Measurements from ENCODE around the gene RMND5B. TPM values are rescaled to one million over a fixed set of nuclear protein-coding genes. Genes with fewer than 3 reads are reported as not detected.

RMND5B gene
- total RNA-seq, 1 donor from 2014 or later, result 51.3 TPM

DNA sequence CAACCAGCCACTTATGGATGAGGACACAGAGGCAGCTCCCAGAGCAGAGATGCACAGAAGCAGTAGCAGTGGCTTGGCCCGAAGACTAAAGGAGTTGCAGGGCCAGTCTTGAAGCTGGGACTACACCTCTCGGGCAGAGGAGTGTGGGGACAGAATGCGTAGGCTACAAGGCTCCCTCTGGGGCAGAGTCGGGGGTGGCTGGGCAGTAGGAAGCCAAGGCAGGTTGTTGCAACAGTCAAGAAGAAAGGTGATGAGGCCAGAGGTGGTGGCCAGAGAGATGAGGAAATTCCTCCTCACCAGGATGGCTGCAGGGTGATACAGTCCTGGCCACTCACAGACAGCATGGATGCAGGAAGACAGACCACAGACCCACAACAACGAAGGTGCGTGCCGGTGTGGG lies 22.4 kb upstream of the RMND5B start:
- peaks cover 13% of the 10 kb centered on the region for H3K27me3 Mint-ChIP-seq (ENCODE audit: unreplicated experiment)
- DNase-seq, result no peak
- H3K36me3 Mint-ChIP-seq (ENCODE audit: unreplicated experiment), result no peaks in the 10 kb centered on the region
- H3K9me3 Mint-ChIP-seq (ENCODE audit: unreplicated experiment), result peaks cover 7% of the 10 kb centered on the region
- peaks cover 5% of the 10 kb centered on the region for H3K4me1 Mint-ChIP-seq (ENCODE audit: low read depth, unreplicated experiment)
- no peak overlapping the region for H3K4me3 Mint-ChIP-seq (ENCODE audit: unreplicated experiment)
- TF ChIP-seq, protein P1, sequence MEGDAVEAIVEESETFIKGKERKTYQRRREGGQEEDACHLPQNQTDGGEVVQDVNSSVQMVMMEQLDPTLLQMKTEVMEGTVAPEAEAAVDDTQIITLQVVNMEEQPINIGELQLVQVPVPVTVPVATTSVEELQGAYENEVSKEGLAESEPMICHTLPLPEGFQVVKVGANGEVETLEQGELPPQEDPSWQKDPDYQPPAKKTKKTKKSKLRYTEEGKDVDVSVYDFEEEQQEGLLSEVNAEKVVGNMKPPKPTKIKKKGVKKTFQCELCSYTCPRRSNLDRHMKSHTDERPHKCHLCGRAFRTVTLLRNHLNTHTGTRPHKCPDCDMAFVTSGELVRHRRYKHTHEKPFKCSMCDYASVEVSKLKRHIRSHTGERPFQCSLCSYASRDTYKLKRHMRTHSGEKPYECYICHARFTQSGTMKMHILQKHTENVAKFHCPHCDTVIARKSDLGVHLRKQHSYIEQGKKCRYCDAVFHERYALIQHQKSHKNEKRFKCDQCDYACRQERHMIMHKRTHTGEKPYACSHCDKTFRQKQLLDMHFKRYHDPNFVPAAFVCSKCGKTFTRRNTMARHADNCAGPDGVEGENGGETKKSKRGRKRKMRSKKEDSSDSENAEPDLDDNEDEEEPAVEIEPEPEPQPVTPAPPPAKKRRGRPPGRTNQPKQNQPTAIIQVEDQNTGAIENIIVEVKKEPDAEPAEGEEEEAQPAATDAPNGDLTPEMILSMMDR (IDR thresholded peaks at IDR 0.05; ENCODE audit: partially characterized antibody, unreplicated experiment), result no peak
- no peak overlapping the region for H3K27ac Mint-ChIP-seq (ENCODE audit: unreplicated experiment)

DNA sequence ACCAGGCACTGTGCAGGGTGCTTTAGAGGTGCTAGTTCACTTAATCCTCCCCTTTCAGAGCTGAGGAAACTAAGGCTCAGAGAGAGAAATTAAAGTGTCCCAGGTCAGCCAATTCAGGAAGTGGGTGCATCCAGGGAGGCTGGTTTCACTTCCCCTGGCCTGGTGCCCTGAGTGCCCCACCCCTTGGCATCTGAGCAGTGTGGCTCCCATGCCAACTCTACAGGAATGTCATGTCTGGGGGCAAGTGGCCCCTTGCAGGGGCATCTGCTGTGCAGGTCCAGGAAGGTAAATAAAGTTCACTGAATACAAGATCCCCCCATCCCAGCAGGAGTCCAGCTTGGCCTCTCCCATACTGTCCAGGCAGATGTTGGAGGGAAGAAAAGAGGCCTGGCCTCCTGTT lies 21.8 kb upstream of the RMND5B start:
- H3K9me3 Mint-ChIP-seq (ENCODE audit: unreplicated experiment), result peaks cover 7% of the 10 kb centered on the region
- peaks cover 13% of the 10 kb centered on the region for H3K27me3 Mint-ChIP-seq (ENCODE audit: unreplicated experiment)
- DNase-seq, result no peak
- TF ChIP-seq, protein P1 (IDR thresholded peaks at IDR 0.05; ENCODE audit: partially characterized antibody, unreplicated experiment), result no peak
- no peaks in the 10 kb centered on the region for H3K36me3 Mint-ChIP-seq (ENCODE audit: unreplicated experiment)
- H3K4me1 Mint-ChIP-seq (ENCODE audit: low read depth, unreplicated experiment), result peaks cover 5% of the 10 kb centered on the region
- H3K4me3 Mint-ChIP-seq (ENCODE audit: unreplicated experiment), result no peak overlapping the region
- no peak overlapping the region for H3K27ac Mint-ChIP-seq (ENCODE audit: unreplicated experiment)

DNA sequence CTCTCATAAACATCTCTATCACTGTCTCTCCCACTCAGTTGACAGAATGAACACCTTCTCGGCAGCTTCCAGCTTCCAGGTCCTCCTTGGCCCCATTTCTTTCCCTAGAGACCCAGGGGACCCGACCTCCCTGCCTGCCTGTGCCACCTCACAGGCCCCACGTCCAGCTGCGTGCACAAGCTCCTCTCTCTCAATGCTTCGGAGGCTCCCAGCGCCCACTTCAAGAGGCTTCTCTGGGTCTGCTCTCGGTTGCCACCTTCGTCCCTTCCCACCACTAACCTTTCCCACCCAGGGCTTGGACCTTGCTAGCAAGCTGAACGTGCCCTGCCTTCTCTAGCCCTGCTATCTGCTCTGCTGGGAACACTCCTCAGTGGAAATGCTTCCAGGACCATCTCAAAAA lies 20.3 kb upstream of the RMND5B start:
- Mint-ChIP-seq H3K27ac (ENCODE audit: unreplicated experiment) (no peak overlapping the region), H3K27me3 (ENCODE audit: unreplicated experiment) (peaks cover 16% of the 10 kb centered on the region), H3K9me3 (ENCODE audit: unreplicated experiment) (peaks cover 7% of the 10 kb centered on the region), H3K4me3 (ENCODE audit: unreplicated experiment) (peak overlapping the region; percentile 12), H3K4me1 (ENCODE audit: low read depth, unreplicated experiment) (peaks cover 9% of the 10 kb centered on the region), H3K36me3 (ENCODE audit: unreplicated experiment) (no peaks in the 10 kb centered on the region)
- no peak for DNase-seq
- TF ChIP-seq, protein P1 (IDR thresholded peaks at IDR 0.05; ENCODE audit: partially characterized antibody, unreplicated experiment), result no peak

DNA sequence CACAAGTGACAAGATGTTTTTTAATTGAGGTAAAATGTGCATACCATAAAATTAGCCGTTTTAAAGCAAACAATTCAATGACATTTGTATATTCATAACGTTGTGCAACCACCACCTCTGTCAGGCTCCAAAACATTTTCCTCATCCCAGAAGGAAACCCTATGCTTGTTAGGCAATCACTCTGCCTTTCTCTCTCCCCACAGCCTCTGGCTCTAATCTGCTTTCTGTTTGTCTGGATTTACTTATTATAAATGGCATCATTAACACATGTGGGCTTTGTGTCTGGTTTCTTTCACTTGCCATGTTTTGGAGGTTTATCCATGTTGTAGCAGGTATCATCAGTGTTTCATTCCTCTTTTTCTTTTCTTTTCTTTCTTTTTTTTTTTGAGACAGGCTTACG lies 18.9 kb upstream of the RMND5B start:
- Mint-ChIP-seq H3K27ac (ENCODE audit: unreplicated experiment) (no peak overlapping the region), H3K36me3 (ENCODE audit: unreplicated experiment) (no peaks in the 10 kb centered on the region), H3K4me3 (ENCODE audit: unreplicated experiment) (no peak overlapping the region), H3K27me3 (ENCODE audit: unreplicated experiment) (peaks cover 18% of the 10 kb centered on the region), H3K4me1 (ENCODE audit: low read depth, unreplicated experiment) (peaks cover 12% of the 10 kb centered on the region), H3K9me3 (ENCODE audit: unreplicated experiment) (peaks cover 9% of the 10 kb centered on the region)
- TF ChIP-seq, protein P1 (IDR thresholded peaks at IDR 0.05; ENCODE audit: partially characterized antibody, unreplicated experiment), result no peak
- DNase-seq, result no peak

DNA sequence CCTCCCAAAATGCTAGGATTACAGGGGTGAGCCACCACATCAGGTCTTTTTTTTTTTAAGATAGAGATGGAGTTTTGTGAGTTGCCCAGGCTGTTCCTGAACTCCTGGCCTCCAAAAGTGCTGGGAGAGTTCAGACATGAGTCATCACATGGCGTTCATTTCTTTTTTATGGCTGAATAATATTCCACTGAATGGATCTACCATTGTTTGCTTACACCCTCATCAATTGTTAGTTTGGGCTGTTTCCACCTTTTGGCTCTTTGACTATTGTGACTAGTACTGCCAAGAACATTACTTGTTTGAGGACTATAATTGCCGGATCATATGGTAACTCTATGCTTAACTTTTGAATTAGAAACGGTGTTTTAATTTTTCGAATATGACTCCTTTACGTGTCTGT lies 18.3 kb upstream of the RMND5B start:
- no peak for DNase-seq
- Mint-ChIP-seq H3K27ac (ENCODE audit: unreplicated experiment) (peak overlapping the region; percentile 22), H3K4me1 (ENCODE audit: low read depth, unreplicated experiment) (peaks cover 12% of the 10 kb centered on the region), H3K36me3 (ENCODE audit: unreplicated experiment) (no peaks in the 10 kb centered on the region), H3K4me3 (ENCODE audit: unreplicated experiment) (peak overlapping the region; percentile 93), H3K9me3 (ENCODE audit: unreplicated experiment) (peaks cover 11% of the 10 kb centered on the region), H3K27me3 (ENCODE audit: unreplicated experiment) (peaks cover 18% of the 10 kb centered on the region)
- TF ChIP-seq, protein P1 (IDR thresholded peaks at IDR 0.05; ENCODE audit: partially characterized antibody, unreplicated experiment), result no peak

Data from glutamatergic neuron (in vitro differentiated cells).